Vagina (tissue), 2 donors: ENCODE results near the gene IL19. TPM values are rescaled to one million over a fixed set of nuclear protein-coding genes. Genes with fewer than 3 reads are reported as not detected.

Experiments
- DNase-seq, 2 donors: peaks; one replicate each; pipeline ENCODE4 v3.0.0-alpha.2; 2017; ENCODE audit errors: extremely low spot score in 2 of 2
- H3K27ac ChIP-seq: fragments of 200-600 bp; sonication (generic); one replicate; pipeline ENCODE4 v1.5.1; 2019
- H3K27me3 ChIP-seq: fragments of 200-600 bp; sonication (generic); one replicate; pipeline ENCODE4 v1.5.1; 2019
- H3K36me3 ChIP-seq, 2 donors: fragments of 200-600 bp; sonication (generic); one replicate each; pipeline ENCODE4 v1.5.1; 2017 to 2019
- H3K4me1 ChIP-seq: fragments of 200-600 bp; sonication (generic); one replicate; pipeline ENCODE4 v1.5.1; 2019
- H3K4me3 ChIP-seq, 2 donors: fragments of 200-600 bp; sonication (generic); 1 replicate in 1 of 2; 2 replicates in 1 of 2; pipeline ENCODE4 v1.5.1; 2016 to 2019
- H3K9me3 ChIP-seq: fragments of 200-600 bp; sonication (generic); one replicate; pipeline ENCODE4 v1.5.1; 2019
- POLR2A ChIP-seq, 2 donors: fragments of 450-650 bp; IDR thresholded peaks; one replicate each; pipeline ENCODE4 v1.6.1; 2017; ENCODE audit warnings: antibody characterized with exemption in 2 of 2, mild to moderate bottlenecking in 2 of 2, moderate library complexity in 2 of 2
- POLR2AphosphoS5 ChIP-seq, 2 donors: sonication (generic); formaldehyde crosslinking; IDR thresholded peaks; one replicate each; pipeline ENCODE4 v1.9.0; 2017; ENCODE audit warnings: antibody characterized with exemption in 2 of 2, mild to moderate bottlenecking in 2 of 2, low read depth in 1 of 2; ENCODE audit not compliant: insufficient read depth in 1 of 2
- intact Hi-C: fragments of 100-400 bp; cut with DNase I; formaldehyde crosslinking; loops from one replicate; pipeline ENCODE4 v1.15.1; 2023
- total RNA-seq: library from RNA; depleted of rRNA; stranded (reverse); fragments of >200 nt; gene quantifications from one replicate; pipeline ENCODE4 v1.2.3, GENCODE V29; 2016
- TF ChIP-seq, protein P1 (sequence below), 3 experiments: fragments of 450-650 bp in 2 of 3; fragments of 200-600 bp in 1 of 3; sonication (generic) in 1 of 3; IDR thresholded peaks; one replicate each; pipeline ENCODE4 v1.5.1; 2017 to 2019; ENCODE audit warnings: antibody characterized with exemption in 3 of 3, mild to moderate bottlenecking in 2 of 3, moderate library complexity in 2 of 3

Gene IL19
- total RNA-seq, 1 donor from 2014 or later: not detected

DNA sequence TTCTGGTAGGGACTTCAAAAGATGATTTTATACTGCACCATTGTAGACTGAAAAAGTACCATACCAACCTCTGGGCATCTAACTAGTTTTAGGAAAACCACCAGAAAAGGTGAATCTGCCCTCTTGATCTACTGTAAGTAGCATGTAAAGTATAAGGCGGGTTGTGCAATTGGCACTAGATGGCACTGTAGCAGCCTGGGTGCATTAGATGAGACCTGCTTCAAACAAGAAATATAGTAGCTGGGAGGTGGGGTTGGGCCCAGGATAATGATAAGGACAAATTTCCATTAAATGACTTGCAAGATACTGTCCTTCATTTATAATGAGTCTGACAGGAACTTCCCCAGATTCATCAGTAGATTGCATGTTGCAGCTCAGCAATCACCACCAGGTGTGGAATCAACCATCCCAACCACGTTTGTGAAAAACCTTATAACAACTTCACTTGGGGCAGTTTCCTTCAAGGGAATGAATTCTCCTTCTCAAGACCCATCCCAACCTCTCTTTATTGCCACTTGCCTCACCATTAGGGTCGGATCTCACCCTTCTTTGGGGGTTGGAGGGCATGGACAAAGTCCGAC lies 39.0 kb downstream of the IL19 start:
- Histone ChIP-seq H3K27me3 (no peaks in the 10 kb centered on the region), H3K4me3 (no peak overlapping the region), H3K4me1 (no peaks in the 10 kb centered on the region), H3K27ac (no peak overlapping the region), H3K36me3 (no peaks in the 10 kb centered on the region), H3K9me3 (no peaks in the 10 kb centered on the region)
- DNase-seq: no peak
- intact Hi-C loops: no loop called here
- TF ChIP-seq POLR2AphosphoS5 (IDR thresholded peaks at IDR 0.05; ENCODE audit: insufficient read depth in 1 of 2, low read depth in 1 of 2): no peak
- TF ChIP-seq, protein P1, sequence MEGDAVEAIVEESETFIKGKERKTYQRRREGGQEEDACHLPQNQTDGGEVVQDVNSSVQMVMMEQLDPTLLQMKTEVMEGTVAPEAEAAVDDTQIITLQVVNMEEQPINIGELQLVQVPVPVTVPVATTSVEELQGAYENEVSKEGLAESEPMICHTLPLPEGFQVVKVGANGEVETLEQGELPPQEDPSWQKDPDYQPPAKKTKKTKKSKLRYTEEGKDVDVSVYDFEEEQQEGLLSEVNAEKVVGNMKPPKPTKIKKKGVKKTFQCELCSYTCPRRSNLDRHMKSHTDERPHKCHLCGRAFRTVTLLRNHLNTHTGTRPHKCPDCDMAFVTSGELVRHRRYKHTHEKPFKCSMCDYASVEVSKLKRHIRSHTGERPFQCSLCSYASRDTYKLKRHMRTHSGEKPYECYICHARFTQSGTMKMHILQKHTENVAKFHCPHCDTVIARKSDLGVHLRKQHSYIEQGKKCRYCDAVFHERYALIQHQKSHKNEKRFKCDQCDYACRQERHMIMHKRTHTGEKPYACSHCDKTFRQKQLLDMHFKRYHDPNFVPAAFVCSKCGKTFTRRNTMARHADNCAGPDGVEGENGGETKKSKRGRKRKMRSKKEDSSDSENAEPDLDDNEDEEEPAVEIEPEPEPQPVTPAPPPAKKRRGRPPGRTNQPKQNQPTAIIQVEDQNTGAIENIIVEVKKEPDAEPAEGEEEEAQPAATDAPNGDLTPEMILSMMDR (IDR thresholded peaks at IDR 0.05): no peak
- no peak for TF ChIP-seq POLR2A (IDR thresholded peaks at IDR 0.05)

DNA sequence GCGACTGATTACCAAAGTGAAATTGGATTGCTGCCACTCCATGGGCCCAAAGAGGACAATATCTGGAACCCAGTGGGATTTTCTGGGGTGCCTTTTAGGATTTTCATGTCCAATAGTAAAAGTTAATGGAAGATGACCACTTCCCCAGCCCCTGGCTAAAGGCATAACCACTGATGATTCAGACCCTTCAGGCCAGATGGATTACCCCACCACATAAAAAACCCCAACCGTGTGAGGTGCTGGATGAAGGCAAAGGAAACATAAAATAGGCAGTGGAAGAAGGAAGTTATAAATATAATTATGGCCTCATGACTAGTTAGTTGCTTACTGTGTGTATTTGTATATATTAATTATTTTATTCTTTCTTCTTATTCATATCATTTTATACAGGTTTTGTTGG lies 41.9 kb downstream of the IL19 start:
- intact Hi-C loops: no loop called here

DNA sequence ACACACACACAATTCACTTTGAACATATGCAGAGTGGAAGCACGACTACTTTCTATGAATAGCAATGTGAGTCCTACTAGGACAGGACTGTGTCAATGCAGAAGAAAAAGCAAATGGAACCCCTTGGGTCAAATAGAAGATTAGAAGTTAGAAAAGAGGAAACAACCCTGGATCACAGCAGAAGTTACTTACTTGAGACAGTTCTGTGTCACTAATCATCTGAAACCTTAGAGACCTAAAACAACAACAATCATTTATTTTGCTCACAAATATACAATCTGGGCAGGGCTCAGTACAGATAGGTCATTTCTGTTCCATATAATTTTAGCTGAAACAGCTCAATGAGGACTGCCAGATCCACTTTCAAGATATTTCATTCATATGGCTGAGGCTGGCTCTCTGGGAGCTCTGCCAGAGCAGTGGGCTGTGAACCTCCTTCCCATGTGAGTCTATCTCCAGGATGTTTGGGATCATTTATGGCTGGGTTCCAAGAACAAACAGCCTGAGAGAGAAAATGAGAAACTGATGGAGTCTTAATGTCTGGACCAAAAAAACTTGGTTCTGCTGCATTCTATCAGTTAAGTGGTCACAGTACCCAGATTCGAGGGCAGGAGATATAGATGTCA lies 44.3 kb downstream of the IL19 start:
- Histone ChIP-seq H3K27me3 (no peaks in the 10 kb centered on the region), H3K9me3 (no peaks in the 10 kb centered on the region), H3K4me3 (no peak overlapping the region), H3K36me3 (no peaks in the 10 kb centered on the region), H3K27ac (no peak overlapping the region), H3K4me1 (peaks cover 6% of the 10 kb centered on the region)
- intact Hi-C loops: no loop called here
- no peak for DNase-seq
- TF ChIP-seq, protein P1 (IDR thresholded peaks at IDR 0.05): no peak
- TF ChIP-seq POLR2A (IDR thresholded peaks at IDR 0.05) (no peak), POLR2AphosphoS5 (IDR thresholded peaks at IDR 0.05; ENCODE audit: insufficient read depth in 1 of 2, low read depth in 1 of 2) (no peak)

More for the DNA sequence above, 41.9 kb downstream of the IL19 start:
- Histone ChIP-seq H3K9me3 (no peaks in the 10 kb centered on the region), H3K4me3 (no peak overlapping the region), H3K27ac (no peak overlapping the region), H3K27me3 (no peaks in the 10 kb centered on the region), H3K4me1 (peaks cover 6% of the 10 kb centered on the region), H3K36me3 (no peaks in the 10 kb centered on the region)
- TF ChIP-seq, protein P1 (IDR thresholded peaks at IDR 0.05): no peak
- TF ChIP-seq POLR2AphosphoS5 (IDR thresholded peaks at IDR 0.05; ENCODE audit: insufficient read depth in 1 of 2, low read depth in 1 of 2): no peak
- no peak for TF ChIP-seq POLR2A (IDR thresholded peaks at IDR 0.05)
- no peak for DNase-seq

DNA sequence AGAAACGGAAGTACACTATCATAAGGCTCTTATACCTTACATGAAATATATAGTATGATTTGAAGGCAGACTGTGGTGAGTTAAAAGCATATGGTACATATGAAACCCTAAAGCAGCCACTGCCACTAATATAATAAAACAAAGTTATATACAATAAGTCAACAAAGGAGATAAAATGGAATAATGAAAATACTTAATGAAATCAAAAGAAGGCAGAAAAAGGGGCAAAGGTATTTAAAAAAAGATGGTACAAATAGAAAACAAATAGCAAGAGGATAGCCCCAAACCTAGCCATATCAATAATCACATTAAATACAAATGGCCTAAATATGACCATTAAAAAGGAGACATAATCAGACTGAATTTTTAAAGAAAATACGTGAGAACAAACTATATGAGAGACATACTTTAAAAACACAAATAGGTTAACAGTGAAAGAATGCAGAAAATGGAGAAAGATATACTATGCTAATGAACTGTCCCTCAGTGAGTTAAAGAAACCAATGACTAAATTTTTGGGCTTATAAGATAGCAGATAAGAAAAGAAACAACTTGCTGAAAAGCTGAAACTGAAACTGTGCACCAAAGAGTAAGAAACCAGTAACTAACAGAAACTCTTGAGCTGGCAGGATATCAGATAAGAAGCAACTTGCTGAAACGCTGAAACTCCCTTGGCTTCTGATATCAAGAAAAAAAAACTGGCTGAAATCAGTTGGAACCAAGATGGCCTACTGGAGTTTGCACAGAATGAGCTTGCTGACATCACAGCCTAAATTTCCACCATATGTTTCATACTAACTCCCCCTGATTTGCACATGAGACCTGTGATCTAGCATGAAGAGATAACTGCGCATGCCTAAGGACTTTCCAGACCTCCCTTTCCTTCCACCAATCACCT lies 46.1 kb downstream of the IL19 start:
- H3K4me3 ChIP-seq: no peak overlapping the region
- TF ChIP-seq, protein P1 (IDR thresholded peaks at IDR 0.05): no peak
- no peak for TF ChIP-seq POLR2AphosphoS5 (IDR thresholded peaks at IDR 0.05; ENCODE audit: insufficient read depth in 1 of 2, low read depth in 1 of 2)
- no peak for TF ChIP-seq POLR2A (IDR thresholded peaks at IDR 0.05)
- H3K9me3 ChIP-seq: no peaks in the 10 kb centered on the region
- DNase-seq: no peak
- H3K27me3 ChIP-seq: no peaks in the 10 kb centered on the region
- intact Hi-C loops: no loop called here
- no peak overlapping the region for H3K27ac ChIP-seq
- H3K36me3 ChIP-seq: no peaks in the 10 kb centered on the region
- H3K4me1 ChIP-seq: peaks cover 6% of the 10 kb centered on the region
